ENCODE results near the gene S100A8.

DNA sequence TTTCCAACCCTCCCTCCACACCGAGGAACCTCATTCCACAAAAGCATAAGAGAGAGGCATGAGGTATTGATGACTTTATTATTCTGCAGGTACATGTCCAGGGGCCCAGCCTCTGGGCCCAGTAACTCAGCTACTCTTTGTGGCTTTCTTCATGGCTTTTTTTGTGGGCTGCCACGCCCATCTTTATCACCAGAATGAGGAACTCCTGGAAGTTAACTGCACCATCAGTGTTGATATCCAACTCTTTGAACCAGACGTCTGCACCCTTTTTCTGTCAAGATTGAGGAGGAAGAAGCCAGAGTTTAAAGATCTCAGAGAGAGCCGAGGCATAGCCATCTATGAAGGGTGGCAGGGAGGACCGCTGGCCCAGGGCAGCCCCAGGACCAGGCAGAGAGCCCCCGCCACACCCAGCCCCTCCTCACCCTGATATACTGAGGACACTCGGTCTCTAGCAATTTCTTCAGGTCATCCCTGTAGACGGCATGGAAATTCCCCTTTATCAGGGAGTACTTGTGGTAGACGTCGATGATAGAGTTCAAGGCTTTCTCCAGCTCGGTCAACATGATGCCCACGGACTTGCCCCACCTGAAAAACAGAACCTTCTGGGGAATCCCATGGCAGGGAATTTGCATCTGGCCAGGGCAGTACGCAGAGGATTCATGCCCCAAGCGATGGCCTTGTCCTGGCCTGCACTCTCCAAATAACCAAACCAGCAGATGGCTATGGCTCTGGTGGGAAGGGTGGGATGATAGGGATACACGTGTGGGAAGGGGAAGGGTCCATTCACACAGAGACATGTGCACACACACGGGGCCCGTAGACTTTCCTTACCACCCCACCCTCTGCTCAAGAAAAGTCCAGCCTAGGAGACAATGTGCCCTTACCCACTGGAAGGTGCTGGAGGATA, 647 bp downstream of the S100A8 start:
- TF ChIP-seq, protein P1, sequence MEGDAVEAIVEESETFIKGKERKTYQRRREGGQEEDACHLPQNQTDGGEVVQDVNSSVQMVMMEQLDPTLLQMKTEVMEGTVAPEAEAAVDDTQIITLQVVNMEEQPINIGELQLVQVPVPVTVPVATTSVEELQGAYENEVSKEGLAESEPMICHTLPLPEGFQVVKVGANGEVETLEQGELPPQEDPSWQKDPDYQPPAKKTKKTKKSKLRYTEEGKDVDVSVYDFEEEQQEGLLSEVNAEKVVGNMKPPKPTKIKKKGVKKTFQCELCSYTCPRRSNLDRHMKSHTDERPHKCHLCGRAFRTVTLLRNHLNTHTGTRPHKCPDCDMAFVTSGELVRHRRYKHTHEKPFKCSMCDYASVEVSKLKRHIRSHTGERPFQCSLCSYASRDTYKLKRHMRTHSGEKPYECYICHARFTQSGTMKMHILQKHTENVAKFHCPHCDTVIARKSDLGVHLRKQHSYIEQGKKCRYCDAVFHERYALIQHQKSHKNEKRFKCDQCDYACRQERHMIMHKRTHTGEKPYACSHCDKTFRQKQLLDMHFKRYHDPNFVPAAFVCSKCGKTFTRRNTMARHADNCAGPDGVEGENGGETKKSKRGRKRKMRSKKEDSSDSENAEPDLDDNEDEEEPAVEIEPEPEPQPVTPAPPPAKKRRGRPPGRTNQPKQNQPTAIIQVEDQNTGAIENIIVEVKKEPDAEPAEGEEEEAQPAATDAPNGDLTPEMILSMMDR (optimal IDR thresholded peaks at IDR 0.05 in 1 of 3, IDR thresholded peaks at IDR 0.05 in 1 of 3, conservative IDR thresholded peaks at IDR 0.05 in 1 of 3; ENCODE audit: extremely low read depth in 1 of 3, insufficient read depth in 2 of 3, low read length in 3 of 3), result no peak
- no peak for TF ChIP-seq EZH2 (IDR thresholded peaks at IDR 0.05; ENCODE audit: low read length)

Measured in keratinocyte (primary cell).